Ishikawa (cell line): Measurements from ENCODE around the gene NOSIP.

Experiments
- CEBPB ChIP-seq: IDR thresholded peaks from 2 replicates; pipeline ENCODE4 v1.6.1; 2012
- YY1 ChIP-seq: IDR thresholded peaks from 2 replicates; pipeline ENCODE4 v1.6.1; 2012; ENCODE audit warnings: low read depth

GRCh38 chr19:49574206-49574755 lies 6.1 kb downstream of the NOSIP start:
- TF ChIP-seq CEBPB, result no peak
- no peak for TF ChIP-seq YY1
